HepG2 (cell line): ENCODE results near the gene CLEC3B.

ENCODE experiments used
- RBAK ChIP-seq: sonication (generic); formaldehyde crosslinking; IDR thresholded peaks from 2 replicates; pipeline ENCODE4 v1.5.1; 2020; ENCODE audit warnings: mild to moderate bottlenecking, missing genetic modification reagents
- TAF1 ChIP-seq: sonication (generic); formaldehyde crosslinking; IDR thresholded peaks from 2 replicates; pipeline ENCODE4 v1.4.0; 2020; ENCODE audit warnings: missing genetic modification reagents
- ZNF556 ChIP-seq: sonication (generic); formaldehyde crosslinking; IDR thresholded peaks from 2 replicates; pipeline ENCODE4 v1.4.0; 2020; ENCODE audit warnings: mild to moderate bottlenecking, missing genetic modification reagents, borderline replicate concordance

- TF ChIP-seq TAF1 (CRISPR knock-in tag) (no peak), ZNF556 (CRISPR knock-in tag) (no peak), RBAK (CRISPR knock-in tag) (no peak)
Measured at GRCh38 chr3:45083023-45083422, 56.9 kb downstream of the CLEC3B start.
